ENCODE data around the gene GRIK4. TPM values are rescaled to one million over a fixed set of nuclear protein-coding genes. Genes with fewer than 3 reads are reported as not detected.

GRIK4 gene
- total RNA-seq, 1 donor from 2014 or later: 0.36 TPM

GRCh38 chr11:120520091-120520822, 8.7 kb downstream of the GRIK4 start:
- no peak overlapping the region for H3K9ac ChIP-seq
- no peaks in the 10 kb centered on the region for H3K9me3 Mint-ChIP-seq
- H3K4me1 ChIP-seq: peaks cover 22% of the 10 kb centered on the region
- no peak overlapping the region for H3K4me3 ChIP-seq
- no peak overlapping the region for H2AFZ ChIP-seq (replicated peaks)
- no peak overlapping the region for H3K4me2 ChIP-seq
- H3K27ac ChIP-seq: no peak overlapping the region
- DNase-seq (ENCODE audit: low spot score): no peak
- H3K36me3 Mint-ChIP-seq: no peaks in the 10 kb centered on the region
- no peaks in the 10 kb centered on the region for H3K79me2 ChIP-seq (ENCODE audit: low read depth)
- no peaks in the 10 kb centered on the region for H3F3A ChIP-seq (ENCODE audit: low read depth)
- H3K27me3 Mint-ChIP-seq (ENCODE audit: insufficient read depth, low read depth): peaks cover 23% of the 10 kb centered on the region
- peaks cover 40% of the 10 kb centered on the region for H3K4me1 Mint-ChIP-seq
- no peak overlapping the region for H3K4me3 Mint-ChIP-seq
- H3K27ac Mint-ChIP-seq: no peak overlapping the region
- H3K36me3 ChIP-seq: no peaks in the 10 kb centered on the region
- H4K20me1 ChIP-seq (ENCODE audit: low read depth): no peaks in the 10 kb centered on the region
- H3K27me3 ChIP-seq: no peaks in the 10 kb centered on the region
- TF ChIP-seq CTCF (IDR thresholded peaks at IDR 0.05) (no peak), EZH2 (IDR thresholded peaks at IDR 0.05) (no peak), EZH2phosphoT487 (IDR thresholded peaks at IDR 0.05) (no peak)
- H3K9me3 ChIP-seq (ENCODE audit: low read depth): no peaks in the 10 kb centered on the region

DNA sequence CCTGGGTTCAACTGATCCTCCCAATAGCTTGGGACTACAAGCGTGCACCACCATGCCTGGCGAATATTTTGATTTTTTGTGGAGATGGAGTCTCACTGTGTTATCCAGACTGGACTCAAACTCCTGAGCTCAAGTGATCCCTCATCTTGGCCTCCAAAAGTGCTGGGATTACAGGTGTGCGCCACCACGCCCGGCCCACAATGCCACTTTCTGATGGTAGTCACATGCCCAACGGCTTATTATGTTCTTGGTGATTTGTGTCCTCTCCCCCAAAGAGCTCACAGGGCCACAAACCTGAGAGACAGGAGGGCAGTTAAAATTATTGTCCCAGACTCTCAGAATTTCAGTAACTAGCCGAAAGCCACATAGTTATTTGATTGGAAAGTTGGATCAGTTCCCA, 9.6 kb downstream of the GRIK4 start:
- H3F3A ChIP-seq (ENCODE audit: low read depth): no peaks in the 10 kb centered on the region
- peaks cover 22% of the 10 kb centered on the region for H3K4me1 ChIP-seq
- no peak overlapping the region for H3K27ac ChIP-seq
- peaks cover 35% of the 10 kb centered on the region for H3K4me1 Mint-ChIP-seq
- H3K36me3 Mint-ChIP-seq: no peaks in the 10 kb centered on the region
- no peak for DNase-seq (ENCODE audit: low spot score)
- peaks cover 28% of the 10 kb centered on the region for H3K27me3 Mint-ChIP-seq (ENCODE audit: insufficient read depth, low read depth)
- H3K9me3 Mint-ChIP-seq: no peaks in the 10 kb centered on the region
- H3K9ac ChIP-seq: no peak overlapping the region
- H3K9me3 ChIP-seq (ENCODE audit: low read depth): no peaks in the 10 kb centered on the region
- no peaks in the 10 kb centered on the region for H3K79me2 ChIP-seq (ENCODE audit: low read depth)
- TF ChIP-seq CTCF (IDR thresholded peaks at IDR 0.05) (no peak), EZH2 (IDR thresholded peaks at IDR 0.05) (no peak), EZH2phosphoT487 (IDR thresholded peaks at IDR 0.05) (no peak)
- H3K36me3 ChIP-seq: no peaks in the 10 kb centered on the region
- no peak overlapping the region for H3K4me3 ChIP-seq
- H3K4me3 Mint-ChIP-seq: no peak overlapping the region
- no peak overlapping the region for H3K4me2 ChIP-seq
- H3K27me3 ChIP-seq: no peaks in the 10 kb centered on the region
- H4K20me1 ChIP-seq (ENCODE audit: low read depth): no peaks in the 10 kb centered on the region
- H2AFZ ChIP-seq (replicated peaks): no peak overlapping the region
- H3K27ac Mint-ChIP-seq: no peak overlapping the region

- Mint-ChIP-seq H3K4me3 (no peak overlapping the region), H3K4me1 (peaks cover 32% of the 10 kb centered on the region), H3K27ac (no peak overlapping the region), H3K36me3 (no peaks in the 10 kb centered on the region), H3K9me3 (no peaks in the 10 kb centered on the region), H3K27me3 (ENCODE audit: insufficient read depth, low read depth) (peaks cover 24% of the 10 kb centered on the region)
- no peaks in the 10 kb centered on the region for H3K36me3 ChIP-seq
- H4K20me1 ChIP-seq (ENCODE audit: low read depth): no peaks in the 10 kb centered on the region
- H3K4me3 ChIP-seq: no peak overlapping the region
- H3K9me3 ChIP-seq (ENCODE audit: low read depth): no peaks in the 10 kb centered on the region
- no peak overlapping the region for H3K27ac ChIP-seq
- no peaks in the 10 kb centered on the region for H3K27me3 ChIP-seq
- peaks cover 7% of the 10 kb centered on the region for H3F3A ChIP-seq (ENCODE audit: low read depth)
- H3K4me2 ChIP-seq: no peak overlapping the region
- no peak overlapping the region for H3K9ac ChIP-seq
- TF ChIP-seq CTCF (IDR thresholded peaks at IDR 0.05) (no peak), EZH2 (IDR thresholded peaks at IDR 0.05) (no peak), EZH2phosphoT487 (IDR thresholded peaks at IDR 0.05) (no peak)
- peaks cover 18% of the 10 kb centered on the region for H3K4me1 ChIP-seq
- no peak for DNase-seq (ENCODE audit: low spot score)
- no peaks in the 10 kb centered on the region for H3K79me2 ChIP-seq (ENCODE audit: low read depth)
- H2AFZ ChIP-seq (replicated peaks): no peak overlapping the region
Observed at GRCh38 chr11:120522021-120522420, 10.5 kb downstream of the GRIK4 start.
